Measurements from ENCODE around the gene BICD1. TPM values are rescaled to one million over a fixed set of nuclear protein-coding genes. Genes with fewer than 3 reads are reported as not detected.

Gene BICD1
- total RNA-seq, 1 donor from 2014 or later = 561 TPM

DNA sequence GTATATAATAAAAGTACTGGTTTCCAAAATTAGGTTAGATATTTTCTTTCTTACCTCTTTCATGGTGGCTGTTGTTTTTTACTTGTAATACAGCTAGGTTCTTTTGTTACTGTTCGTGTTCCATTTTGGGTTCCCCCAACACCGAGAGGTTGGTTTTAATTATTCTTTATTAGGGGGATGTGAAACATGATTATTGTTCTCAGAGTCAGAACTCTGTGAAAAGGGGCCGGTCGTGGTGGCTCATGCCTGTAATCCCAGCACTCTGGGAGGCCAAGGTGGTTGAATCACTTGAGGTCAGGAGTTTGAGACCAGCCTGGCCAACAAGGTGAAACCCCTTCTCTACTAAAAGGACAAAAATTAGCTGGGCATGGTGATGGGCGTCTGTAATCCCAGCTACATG is 108.1 kb downstream of the BICD1 start:
- no peak overlapping the region for H3K4me3 Mint-ChIP-seq (ENCODE audit: unreplicated experiment)
- peaks cover 2% of the 10 kb centered on the region for H3K27me3 Mint-ChIP-seq (ENCODE audit: unreplicated experiment)
- TF ChIP-seq, protein P1, sequence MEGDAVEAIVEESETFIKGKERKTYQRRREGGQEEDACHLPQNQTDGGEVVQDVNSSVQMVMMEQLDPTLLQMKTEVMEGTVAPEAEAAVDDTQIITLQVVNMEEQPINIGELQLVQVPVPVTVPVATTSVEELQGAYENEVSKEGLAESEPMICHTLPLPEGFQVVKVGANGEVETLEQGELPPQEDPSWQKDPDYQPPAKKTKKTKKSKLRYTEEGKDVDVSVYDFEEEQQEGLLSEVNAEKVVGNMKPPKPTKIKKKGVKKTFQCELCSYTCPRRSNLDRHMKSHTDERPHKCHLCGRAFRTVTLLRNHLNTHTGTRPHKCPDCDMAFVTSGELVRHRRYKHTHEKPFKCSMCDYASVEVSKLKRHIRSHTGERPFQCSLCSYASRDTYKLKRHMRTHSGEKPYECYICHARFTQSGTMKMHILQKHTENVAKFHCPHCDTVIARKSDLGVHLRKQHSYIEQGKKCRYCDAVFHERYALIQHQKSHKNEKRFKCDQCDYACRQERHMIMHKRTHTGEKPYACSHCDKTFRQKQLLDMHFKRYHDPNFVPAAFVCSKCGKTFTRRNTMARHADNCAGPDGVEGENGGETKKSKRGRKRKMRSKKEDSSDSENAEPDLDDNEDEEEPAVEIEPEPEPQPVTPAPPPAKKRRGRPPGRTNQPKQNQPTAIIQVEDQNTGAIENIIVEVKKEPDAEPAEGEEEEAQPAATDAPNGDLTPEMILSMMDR (IDR thresholded peaks at IDR 0.05; ENCODE audit: partially characterized antibody, unreplicated experiment) = no peak
- H3K36me3 Mint-ChIP-seq (ENCODE audit: unreplicated experiment) = peaks cover 5% of the 10 kb centered on the region
- peaks cover 9% of the 10 kb centered on the region for H3K9me3 Mint-ChIP-seq (ENCODE audit: unreplicated experiment)
- peaks cover 49% of the 10 kb centered on the region for H3K4me1 Mint-ChIP-seq (ENCODE audit: low read depth, unreplicated experiment)
- DNase-seq = no peak
- peak overlapping the region; percentile 73 for H3K27ac Mint-ChIP-seq (ENCODE audit: unreplicated experiment)

DNA sequence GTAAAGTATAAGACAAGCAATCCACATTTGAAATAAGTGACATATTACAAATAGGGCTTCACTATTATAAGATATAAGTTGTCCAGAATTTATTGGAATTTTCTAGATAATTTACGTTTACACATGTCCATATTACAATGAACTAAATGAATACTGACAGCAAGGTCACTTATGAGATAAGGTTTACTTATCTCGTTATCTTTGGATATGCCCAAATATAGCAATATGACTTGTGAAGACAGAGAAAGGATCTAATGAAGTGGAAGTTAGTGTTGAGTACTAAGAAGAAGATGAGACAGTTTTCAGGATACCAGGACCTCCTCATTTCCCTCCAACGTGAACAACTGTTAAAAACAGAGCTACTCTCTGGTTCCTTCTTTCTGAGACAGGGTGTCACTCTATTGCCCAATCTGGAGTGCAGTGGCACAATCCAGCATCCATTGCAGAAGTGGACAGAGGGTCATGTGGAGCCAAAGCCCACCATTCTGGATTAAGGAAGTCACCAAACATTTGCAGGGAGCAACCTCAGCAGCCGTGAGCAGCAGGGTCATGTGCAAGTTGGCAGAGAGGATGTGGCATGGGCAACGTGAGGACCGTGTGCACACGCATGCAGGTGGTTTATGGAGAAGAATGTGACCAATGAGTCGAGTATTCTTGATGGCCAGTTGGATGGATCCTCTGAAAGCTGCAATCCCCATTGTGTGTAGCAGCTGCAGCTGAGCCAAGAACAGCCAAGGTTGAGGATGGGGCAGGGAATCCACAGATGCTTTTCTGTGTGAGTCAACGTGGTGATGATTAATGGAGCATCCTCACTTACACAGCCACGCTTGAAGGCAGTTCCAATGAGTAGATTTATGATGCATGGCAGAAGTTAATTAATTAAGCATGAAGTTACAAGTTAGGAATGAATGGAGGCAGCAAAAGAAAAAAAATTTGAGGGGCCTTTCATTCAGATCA is 111.0 kb downstream of the BICD1 start:
- Mint-ChIP-seq H3K9me3 (ENCODE audit: unreplicated experiment) (peaks cover 14% of the 10 kb centered on the region), H3K27ac (ENCODE audit: unreplicated experiment) (no peak overlapping the region), H3K36me3 (ENCODE audit: unreplicated experiment) (peaks cover 5% of the 10 kb centered on the region), H3K27me3 (ENCODE audit: unreplicated experiment) (peaks cover 5% of the 10 kb centered on the region), H3K4me3 (ENCODE audit: unreplicated experiment) (no peak overlapping the region), H3K4me1 (ENCODE audit: low read depth, unreplicated experiment) (peaks cover 30% of the 10 kb centered on the region)
- DNase-seq = no peak
- TF ChIP-seq, protein P1 (IDR thresholded peaks at IDR 0.05; ENCODE audit: partially characterized antibody, unreplicated experiment) = no peak

DNA sequence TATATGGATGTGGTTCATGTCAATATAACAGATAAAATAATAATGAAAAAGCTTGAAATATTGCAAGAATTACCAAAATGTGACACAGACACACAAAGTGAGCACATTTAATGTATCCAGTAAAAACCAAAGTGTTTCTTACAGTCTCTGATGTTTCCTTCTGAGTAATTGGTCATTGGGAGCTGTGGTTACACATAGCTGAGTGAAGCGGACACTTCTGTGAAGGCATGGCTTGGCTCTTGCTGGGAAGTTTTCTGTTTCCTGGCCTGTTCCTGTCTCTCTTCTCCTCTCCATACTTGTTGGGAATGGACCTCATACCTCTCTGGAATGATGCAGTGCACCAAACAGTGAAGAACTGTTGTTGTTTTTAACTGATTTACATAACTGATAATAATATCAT is 117.3 kb downstream of the BICD1 start:
- peaks cover 9% of the 10 kb centered on the region for H3K36me3 Mint-ChIP-seq (ENCODE audit: unreplicated experiment)
- H3K4me1 Mint-ChIP-seq (ENCODE audit: low read depth, unreplicated experiment) = peaks cover 9% of the 10 kb centered on the region
- H3K27ac Mint-ChIP-seq (ENCODE audit: unreplicated experiment) = no peak overlapping the region
- no peak for DNase-seq
- peaks cover 4% of the 10 kb centered on the region for H3K27me3 Mint-ChIP-seq (ENCODE audit: unreplicated experiment)
- H3K4me3 Mint-ChIP-seq (ENCODE audit: unreplicated experiment) = no peak overlapping the region
- TF ChIP-seq, protein P1 (IDR thresholded peaks at IDR 0.05; ENCODE audit: partially characterized antibody, unreplicated experiment) = no peak
- H3K9me3 Mint-ChIP-seq (ENCODE audit: unreplicated experiment) = peaks cover 25% of the 10 kb centered on the region

DNA sequence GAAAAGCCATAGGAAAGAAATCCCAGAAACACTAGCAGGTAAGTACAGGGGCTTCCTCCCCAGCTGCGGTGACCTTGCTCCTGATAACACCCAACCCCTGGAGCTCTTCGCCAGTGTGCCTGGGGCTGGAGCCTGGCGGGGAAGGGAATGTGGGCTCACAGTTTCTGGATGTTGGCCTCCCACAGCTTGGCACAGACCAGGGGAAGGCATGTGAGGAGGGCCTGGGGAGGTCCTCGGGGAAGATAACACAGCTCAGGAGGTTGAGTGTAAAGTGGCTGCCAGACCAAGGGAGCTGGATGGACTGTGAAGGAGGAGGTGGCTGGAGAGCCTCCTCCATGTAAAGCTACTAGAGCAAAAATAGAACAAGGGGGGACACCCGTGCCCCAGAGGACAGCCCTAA is 120.1 kb downstream of the BICD1 start:
- Mint-ChIP-seq H3K27me3 (ENCODE audit: unreplicated experiment) (peaks cover 4% of the 10 kb centered on the region), H3K4me1 (ENCODE audit: low read depth, unreplicated experiment) (peaks cover 9% of the 10 kb centered on the region), H3K9me3 (ENCODE audit: unreplicated experiment) (peaks cover 23% of the 10 kb centered on the region), H3K4me3 (ENCODE audit: unreplicated experiment) (no peak overlapping the region), H3K36me3 (ENCODE audit: unreplicated experiment) (peaks cover 9% of the 10 kb centered on the region), H3K27ac (ENCODE audit: unreplicated experiment) (no peak overlapping the region)
- no peak for DNase-seq
- TF ChIP-seq, protein P1 (IDR thresholded peaks at IDR 0.05; ENCODE audit: partially characterized antibody, unreplicated experiment) = no peak

Measured in glutamatergic neuron (in vitro differentiated cells).